ENCODE results near the gene ASCL1. TPM values are rescaled to one million over a fixed set of nuclear protein-coding genes. Genes with fewer than 3 reads are reported as not detected.
A peak's percentile ranks its signal among the peaks of the same experiment; 100 is the strongest.

The ASCL1 gene
- total RNA-seq = not detected

DNA sequence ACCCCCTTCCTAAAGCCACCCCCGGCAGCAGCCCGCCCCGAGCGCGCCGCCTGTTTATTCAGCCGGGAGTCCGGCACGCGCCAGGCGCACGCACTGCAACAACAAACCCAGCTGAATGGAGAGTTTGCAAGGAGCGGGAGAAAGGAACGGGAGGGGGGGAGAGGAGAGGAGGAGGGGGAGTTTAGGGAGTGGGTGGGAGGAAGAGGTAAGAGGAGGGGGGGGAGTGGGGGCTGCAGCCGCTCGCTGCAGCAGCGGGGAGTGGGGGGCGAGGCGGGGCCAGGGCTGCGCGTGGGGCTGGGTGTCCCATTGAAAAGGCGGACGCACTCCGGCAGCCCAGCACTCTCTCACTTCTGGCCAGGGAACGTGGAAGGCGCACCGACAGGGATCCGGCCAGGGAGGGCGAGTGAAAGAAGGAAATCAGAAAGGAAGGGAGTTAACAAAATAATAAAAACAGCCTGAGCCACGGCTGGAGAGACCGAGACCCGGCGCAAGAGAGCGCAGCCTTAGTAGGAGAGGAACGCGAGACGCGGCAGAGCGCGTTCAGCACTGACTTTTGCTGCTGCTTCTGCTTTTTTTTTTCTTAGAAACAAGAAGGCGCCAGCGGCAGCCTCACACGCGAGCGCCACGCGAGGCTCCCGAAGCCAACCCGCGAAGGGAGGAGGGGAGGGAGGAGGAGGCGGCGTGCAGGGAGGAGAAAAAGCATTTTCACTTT, at the start of gene ASCL1:
Gene ASCL1 (plus strand): TSS at position 336 of the 712 bp plus-strand sequence. CDS start 571 bp downstream, outside the sequence.
- peaks cover 71% of the 10 kb centered on the region for H3K27me3 Mint-ChIP-seq
- intact Hi-C loops (cut with micrococcal nuclease) = no loop called here
- peaks cover 28% of the 10 kb centered on the region for H3K4me1 Mint-ChIP-seq (ENCODE audit: low read depth)
- CTCF ChIA-PET = no interaction called here
- H3K4me3 Mint-ChIP-seq = peak within 1 kb of the TSS; percentile 61
- H3K36me3 Mint-ChIP-seq = no peaks in the 10 kb centered on the region
- H3K27ac Mint-ChIP-seq = no peak within 1 kb of the TSS
- H3K9me3 Mint-ChIP-seq = no peaks in the 10 kb centered on the region
- POLR2A ChIA-PET = no interaction called here
- no peak for DNase-seq

DNA sequence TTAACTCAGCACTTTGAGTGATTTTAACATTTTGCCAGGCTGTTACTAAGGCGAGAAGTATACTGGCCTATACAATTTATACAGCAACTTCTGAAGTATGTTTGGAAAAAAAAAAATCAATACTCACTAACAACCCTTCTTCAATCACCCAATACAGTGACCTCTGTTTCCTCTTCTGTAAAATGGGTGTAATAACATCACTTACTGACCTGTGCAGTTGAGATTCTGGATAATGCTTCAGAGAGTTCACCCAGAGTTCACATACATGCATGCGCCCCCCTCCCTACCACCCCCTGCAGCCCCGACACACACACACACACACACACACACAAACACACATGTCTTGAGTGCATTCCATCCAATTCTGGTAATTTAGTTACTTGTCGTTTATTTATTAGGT, 49.6 kb upstream of the ASCL1 start:
- Mint-ChIP-seq H3K4me1 (ENCODE audit: low read depth) (no peaks in the 10 kb centered on the region), H3K36me3 (no peaks in the 10 kb centered on the region), H3K27me3 (no peaks in the 10 kb centered on the region), H3K27ac (no peak overlapping the region), H3K9me3 (no peaks in the 10 kb centered on the region), H3K4me3 (no peak overlapping the region)
- POLR2A ChIA-PET = no interaction called here
- DNase-seq = no peak
- intact Hi-C loops (cut with micrococcal nuclease) = no loop called here
- CTCF ChIA-PET = no interaction called here

DNA sequence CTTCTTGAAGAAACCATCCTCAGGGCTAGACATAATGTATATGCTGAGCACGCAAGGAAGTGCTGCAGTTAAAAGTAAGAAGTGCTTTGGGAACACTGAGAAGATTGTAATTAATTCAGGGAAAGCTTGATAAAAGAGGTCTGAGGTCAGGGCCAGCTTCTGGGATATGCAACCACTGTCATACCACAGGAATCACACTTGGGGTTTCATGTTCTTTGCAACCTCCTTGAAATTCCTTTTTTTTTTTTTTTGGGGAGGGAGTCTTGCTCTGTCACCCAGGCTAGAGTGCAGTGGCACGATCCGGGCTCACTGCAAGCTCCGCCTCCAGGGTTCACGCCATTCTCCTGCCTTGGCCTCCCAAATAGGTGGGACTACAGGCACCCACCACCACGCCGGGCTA, 47.3 kb upstream of the ASCL1 start:
- Mint-ChIP-seq H3K9me3 (no peaks in the 10 kb centered on the region), H3K36me3 (no peaks in the 10 kb centered on the region), H3K4me3 (no peak overlapping the region), H3K4me1 (ENCODE audit: low read depth) (no peaks in the 10 kb centered on the region), H3K27me3 (no peaks in the 10 kb centered on the region), H3K27ac (no peak overlapping the region)
- CTCF ChIA-PET = no interaction called here
- DNase-seq = no peak
- POLR2A ChIA-PET = no interaction called here
- intact Hi-C loops (cut with micrococcal nuclease) = no loop called here

DNA sequence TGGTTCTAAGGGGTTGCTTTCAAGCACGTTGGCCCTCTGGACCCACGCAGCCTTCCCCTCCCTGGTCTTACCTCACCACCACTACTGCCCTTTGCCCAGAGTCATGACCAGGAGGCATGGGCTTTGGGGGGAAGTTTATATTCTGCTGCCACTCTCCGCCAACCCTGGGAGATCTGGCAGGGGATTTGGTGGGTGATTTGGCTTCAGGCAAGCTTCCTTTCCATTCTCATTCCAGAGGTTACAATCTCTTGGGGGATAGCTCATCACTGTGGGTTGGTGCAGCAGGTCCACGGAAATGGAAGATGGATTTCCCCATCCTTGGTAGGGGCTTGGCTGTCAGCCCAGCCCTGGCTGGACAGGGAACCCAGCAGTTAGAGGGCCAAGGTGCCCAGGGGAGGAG, 46.7 kb upstream of the ASCL1 start:
- H3K4me1 Mint-ChIP-seq (ENCODE audit: low read depth) = no peaks in the 10 kb centered on the region
- no peaks in the 10 kb centered on the region for H3K36me3 Mint-ChIP-seq
- DNase-seq = no peak
- H3K27me3 Mint-ChIP-seq = no peaks in the 10 kb centered on the region
- intact Hi-C loops (cut with micrococcal nuclease) = no loop called here
- ChIA-PET POLR2A (no interaction called here), CTCF (no interaction called here)
- no peaks in the 10 kb centered on the region for H3K9me3 Mint-ChIP-seq
- H3K4me3 Mint-ChIP-seq = no peak overlapping the region
- H3K27ac Mint-ChIP-seq = no peak overlapping the region

DNA sequence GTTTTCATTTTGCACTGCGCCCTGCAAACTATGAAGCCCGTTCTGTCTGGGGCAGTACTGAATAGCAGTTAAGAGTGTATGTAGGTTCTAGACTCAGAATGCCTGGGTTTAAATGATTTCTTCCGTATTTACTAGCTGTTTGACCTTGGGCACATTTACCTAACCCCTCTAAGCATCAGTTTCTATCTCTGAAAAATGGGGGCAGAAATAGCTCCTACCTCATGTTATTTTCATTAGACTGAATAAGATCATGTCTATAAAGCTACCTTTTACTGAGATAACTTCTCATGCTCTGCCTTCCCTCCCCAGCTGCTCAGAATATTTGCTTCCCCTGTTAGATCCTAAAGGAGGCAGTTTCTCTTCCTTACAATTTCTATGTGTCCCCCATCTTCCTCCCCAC, 46.2 kb upstream of the ASCL1 start:
- Mint-ChIP-seq H3K27ac (no peak overlapping the region), H3K27me3 (no peaks in the 10 kb centered on the region)
- intact Hi-C loops (cut with micrococcal nuclease) = no loop called here

DNA sequence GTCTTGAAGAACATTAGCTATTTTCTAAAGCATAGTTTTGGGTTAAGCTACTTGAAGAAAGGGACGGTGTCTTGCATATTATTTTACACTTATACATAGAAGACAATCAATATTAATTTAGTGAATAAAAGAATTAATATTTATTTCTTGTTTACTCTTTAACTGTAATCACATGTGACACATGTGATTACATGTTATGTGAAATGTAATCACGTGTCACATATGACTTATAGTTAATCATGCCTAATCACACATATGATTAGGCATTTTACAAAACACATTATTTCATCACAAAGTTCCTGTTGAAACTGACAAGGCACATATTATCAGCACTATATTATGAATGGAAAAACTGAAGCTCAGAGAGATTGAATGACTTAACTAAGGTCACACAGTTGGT, 45.2 kb upstream of the ASCL1 start:
- no peaks in the 10 kb centered on the region for H3K9me3 Mint-ChIP-seq
- DNase-seq = no peak
- no peaks in the 10 kb centered on the region for H3K36me3 Mint-ChIP-seq
- no peak overlapping the region for H3K4me3 Mint-ChIP-seq
- ChIA-PET POLR2A (no interaction called here), CTCF (no interaction called here)
- H3K4me1 Mint-ChIP-seq (ENCODE audit: low read depth) = no peaks in the 10 kb centered on the region
- H3K27me3 Mint-ChIP-seq = no peaks in the 10 kb centered on the region
- H3K27ac Mint-ChIP-seq = no peak overlapping the region
- intact Hi-C loops (cut with micrococcal nuclease) = no loop called here

More for the DNA sequence above, 46.2 kb upstream of the ASCL1 start:
- Mint-ChIP-seq H3K9me3 (no peaks in the 10 kb centered on the region), H3K4me1 (ENCODE audit: low read depth) (no peaks in the 10 kb centered on the region), H3K36me3 (no peaks in the 10 kb centered on the region), H3K4me3 (no peak overlapping the region)
- CTCF ChIA-PET = no interaction called here
- POLR2A ChIA-PET = no interaction called here
- DNase-seq = no peak

DNA sequence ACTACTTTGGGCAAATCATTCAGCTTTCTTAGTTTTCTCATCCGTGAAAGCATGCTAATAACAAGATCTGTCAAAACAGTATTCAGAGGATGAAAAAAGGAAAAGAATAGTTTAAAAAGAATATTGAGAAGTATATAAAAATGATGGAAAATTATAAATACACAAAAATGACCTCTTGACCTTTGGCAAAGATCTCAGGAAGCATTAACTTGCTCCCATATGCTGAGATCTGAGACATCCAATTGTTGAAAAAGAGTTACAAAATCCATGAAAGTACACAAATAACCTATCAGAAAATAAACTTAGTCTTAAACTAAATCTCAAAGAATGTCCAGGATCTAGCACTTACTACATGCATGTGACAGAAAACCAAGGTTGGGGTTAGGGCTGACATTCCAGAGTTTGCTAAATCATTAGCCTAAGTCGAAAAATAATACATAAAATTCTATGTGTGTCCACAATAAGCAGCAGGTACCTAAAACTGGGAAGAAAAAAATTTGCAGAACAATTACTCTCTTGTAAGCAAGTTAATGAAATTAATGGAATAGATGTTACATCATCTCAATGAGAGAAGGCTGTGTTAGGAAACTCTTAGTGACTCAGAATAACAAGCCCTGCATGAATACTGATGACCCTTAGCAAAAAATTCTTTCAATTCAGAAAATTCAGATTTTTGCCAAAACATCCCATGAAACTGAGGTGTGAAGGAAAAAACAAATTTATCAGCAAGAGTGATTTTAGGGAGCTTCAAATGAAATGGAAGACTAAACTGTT, 43.8 kb upstream of the ASCL1 start:
- no peak for DNase-seq
- H3K36me3 Mint-ChIP-seq = no peaks in the 10 kb centered on the region
- no peak overlapping the region for H3K4me3 Mint-ChIP-seq
- CTCF ChIA-PET = interaction anchor here (0.5 kb wide), 1 partner anchor 583 kb away, joined by 3 read pairs; no protein-coding TSS in a partner anchor
- H3K4me1 Mint-ChIP-seq (ENCODE audit: low read depth) = peaks cover 3% of the 10 kb centered on the region
- H3K27ac Mint-ChIP-seq = no peak overlapping the region
- no peaks in the 10 kb centered on the region for H3K9me3 Mint-ChIP-seq
- intact Hi-C loops (cut with micrococcal nuclease) = no loop called here
- POLR2A ChIA-PET = no interaction called here
- peaks cover 2% of the 10 kb centered on the region for H3K27me3 Mint-ChIP-seq

DNA sequence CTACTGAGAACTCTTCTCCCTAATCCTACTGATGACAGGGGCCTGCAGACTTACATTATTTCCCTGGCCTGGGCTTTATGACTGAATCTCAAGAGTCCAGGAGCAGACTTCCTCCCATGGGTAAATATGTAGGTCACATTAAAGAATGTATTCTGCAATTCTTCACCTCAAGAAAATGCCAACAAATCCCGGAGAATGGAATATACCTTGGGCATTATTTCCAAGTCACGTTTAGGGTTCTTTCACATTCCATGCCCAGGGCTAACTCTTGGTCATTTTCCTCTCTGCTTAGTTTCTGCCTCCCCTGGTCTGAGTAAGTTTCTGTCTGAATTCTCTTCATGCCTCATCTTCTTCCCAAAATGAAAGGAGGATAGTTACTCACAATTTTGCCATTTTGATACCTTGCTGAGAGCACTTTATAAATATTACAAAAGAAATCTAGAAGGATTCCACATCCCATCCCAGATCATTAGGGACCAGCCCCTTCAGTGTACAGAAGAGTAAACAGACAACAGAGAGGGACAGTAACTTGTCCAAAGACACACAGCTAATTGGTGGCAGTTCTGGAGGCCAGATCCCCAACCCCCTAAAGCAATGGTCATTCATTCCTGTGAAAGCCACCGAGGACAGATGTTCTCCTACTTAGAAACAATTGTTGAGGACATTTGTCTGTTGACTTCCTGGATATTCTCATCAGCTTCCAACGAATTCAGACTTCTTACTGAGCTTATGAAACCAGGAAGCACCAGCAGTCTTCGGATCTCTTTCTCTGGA, 41.0 kb upstream of the ASCL1 start:
- H3K9me3 Mint-ChIP-seq = no peaks in the 10 kb centered on the region
- no peaks in the 10 kb centered on the region for H3K36me3 Mint-ChIP-seq
- POLR2A ChIA-PET = no interaction called here
- H3K4me1 Mint-ChIP-seq (ENCODE audit: low read depth) = peaks cover 3% of the 10 kb centered on the region
- H3K27me3 Mint-ChIP-seq = peaks cover 2% of the 10 kb centered on the region
- CTCF ChIA-PET = no interaction called here
- no peak overlapping the region for H3K4me3 Mint-ChIP-seq
- intact Hi-C loops (cut with micrococcal nuclease) = no loop called here
- no peak overlapping the region for H3K27ac Mint-ChIP-seq
- DNase-seq = no peak

DNA sequence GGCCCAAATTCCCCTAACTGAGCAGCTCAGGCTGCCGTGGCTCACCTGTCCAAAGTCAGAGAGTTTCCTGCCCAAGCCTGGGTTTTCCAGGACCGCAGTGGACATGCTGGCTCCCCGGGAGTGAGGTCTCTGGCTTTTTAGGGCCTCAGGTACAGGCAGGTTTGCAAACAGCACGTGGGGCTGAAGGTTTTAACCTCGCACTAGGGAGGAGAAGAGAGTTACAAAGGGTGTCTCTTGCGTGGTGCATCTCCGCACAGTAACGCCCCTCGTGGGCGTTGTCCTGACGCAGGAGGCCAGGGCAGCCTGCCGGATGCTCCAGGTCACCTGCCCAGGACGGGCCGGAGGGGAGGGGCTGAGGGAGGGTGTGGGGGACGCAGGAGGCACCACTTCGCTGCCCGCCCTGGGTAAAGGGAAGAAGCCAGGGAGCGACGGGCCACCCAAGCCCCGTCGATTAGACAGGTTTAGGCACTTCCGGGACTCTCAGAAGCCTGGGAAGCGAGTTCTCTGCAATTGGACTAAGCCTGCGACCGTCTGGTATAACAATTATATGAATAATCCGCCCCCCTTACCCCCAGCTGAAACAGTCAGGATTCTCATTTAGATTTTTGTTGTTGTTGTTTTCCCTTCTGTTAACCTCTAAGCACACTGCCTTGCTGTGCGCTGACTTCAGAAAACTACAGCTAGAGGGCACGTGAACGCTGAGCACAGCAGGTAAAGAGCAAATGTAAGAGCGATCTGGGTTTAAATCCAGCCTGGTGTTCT, 40.3 kb upstream of the ASCL1 start, which contains the start of gene PAH:
Gene PAH (minus strand): TSS at position 219 of the 762 bp plus-strand sequence. CDS start 114 bp downstream, at position 105.
- peaks cover 2% of the 10 kb centered on the region for H3K27me3 Mint-ChIP-seq
- intact Hi-C loops (cut with micrococcal nuclease) = no loop called here
- DNase-seq = peak; percentile 28
- H3K27ac Mint-ChIP-seq = no peak within 1 kb of the TSS
- ChIA-PET CTCF (interaction anchor here (0.9 kb wide), 1 partner anchor 632 kb away, joined by 3 read pairs; no protein-coding TSS in a partner anchor), POLR2A (no interaction called here)
- peaks cover 3% of the 10 kb centered on the region for H3K4me1 Mint-ChIP-seq (ENCODE audit: low read depth)
- no peaks in the 10 kb centered on the region for H3K9me3 Mint-ChIP-seq
- H3K36me3 Mint-ChIP-seq = no peaks in the 10 kb centered on the region
- peak within 1 kb of the TSS; percentile 38 for H3K4me3 Mint-ChIP-seq

DNA sequence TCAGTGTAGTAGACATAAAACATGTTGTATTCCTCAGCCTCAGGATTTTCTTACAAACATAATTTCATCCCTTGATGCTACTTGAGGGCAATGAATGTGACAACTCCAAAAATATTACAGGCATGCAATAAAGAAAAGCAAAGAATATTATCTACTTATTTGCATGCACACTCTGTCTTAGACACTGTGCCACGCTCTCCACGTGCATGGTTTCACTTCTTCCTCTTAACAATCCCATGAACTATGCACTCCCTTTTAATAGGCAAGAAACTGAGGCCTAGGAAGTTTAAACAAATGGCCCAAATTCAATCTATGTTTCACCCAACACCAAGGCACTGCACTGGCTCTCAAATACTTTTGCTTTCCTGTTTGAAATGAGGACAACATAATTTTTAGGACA, 38.6 kb upstream of the ASCL1 start:
- no peak overlapping the region for H3K4me3 Mint-ChIP-seq
- H3K36me3 Mint-ChIP-seq = no peaks in the 10 kb centered on the region
- CTCF ChIA-PET = no interaction called here
- peaks cover 3% of the 10 kb centered on the region for H3K4me1 Mint-ChIP-seq (ENCODE audit: low read depth)
- no peak overlapping the region for H3K27ac Mint-ChIP-seq
- POLR2A ChIA-PET = no interaction called here
- peaks cover 2% of the 10 kb centered on the region for H3K27me3 Mint-ChIP-seq
- intact Hi-C loops (cut with micrococcal nuclease) = no loop called here
- no peak for DNase-seq
- no peaks in the 10 kb centered on the region for H3K9me3 Mint-ChIP-seq

DNA sequence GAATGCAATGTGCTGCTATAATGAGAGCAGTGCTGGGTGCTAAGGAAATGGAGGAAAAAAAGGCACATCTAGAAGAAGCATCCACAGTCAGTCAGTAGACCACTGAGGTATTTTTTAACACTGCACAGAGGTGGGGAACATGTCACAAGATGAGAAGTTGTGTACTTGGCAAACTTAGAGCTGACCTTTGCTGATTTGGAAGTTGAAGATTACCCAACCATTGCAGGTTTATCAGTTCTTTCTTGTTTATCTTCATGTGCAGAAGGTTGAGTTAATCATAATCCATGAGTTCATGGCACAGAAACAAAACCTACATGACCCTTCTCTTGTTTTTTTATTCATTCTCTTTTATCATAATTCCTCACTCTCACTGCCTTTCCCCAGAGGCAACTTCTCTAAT, 37.2 kb upstream of the ASCL1 start:
- POLR2A ChIA-PET = no interaction called here
- H3K27ac Mint-ChIP-seq = no peak overlapping the region
- H3K27me3 Mint-ChIP-seq = peaks cover 4% of the 10 kb centered on the region
- CTCF ChIA-PET = no interaction called here
- no peaks in the 10 kb centered on the region for H3K36me3 Mint-ChIP-seq
- no peak for DNase-seq
- no peak overlapping the region for H3K4me3 Mint-ChIP-seq
- peaks cover 3% of the 10 kb centered on the region for H3K4me1 Mint-ChIP-seq (ENCODE audit: low read depth)
- intact Hi-C loops (cut with micrococcal nuclease) = no loop called here
- H3K9me3 Mint-ChIP-seq = no peaks in the 10 kb centered on the region

DNA sequence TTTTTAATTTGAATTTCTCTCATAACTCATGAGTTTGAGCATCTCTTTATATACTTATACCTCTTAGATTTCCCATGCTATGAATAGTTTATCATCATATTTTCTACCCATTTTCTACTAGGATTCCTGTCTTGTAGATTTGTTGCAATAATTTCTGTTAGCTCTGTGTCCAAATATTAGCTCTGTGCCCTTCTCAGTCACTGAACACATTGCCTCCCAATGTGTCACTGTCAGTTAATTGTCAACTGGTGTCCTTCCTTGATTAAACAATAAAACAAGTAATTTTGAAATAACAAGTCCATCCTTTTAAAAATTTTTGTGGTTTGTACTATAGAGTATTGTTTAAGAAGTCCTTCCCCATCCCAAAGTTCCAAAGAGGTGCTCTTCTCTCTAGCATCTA, 36.2 kb upstream of the ASCL1 start:
- H3K4me3 Mint-ChIP-seq = no peak overlapping the region
- intact Hi-C loops (cut with micrococcal nuclease) = no loop called here

More for the DNA sequence above, 36.2 kb upstream of the ASCL1 start:
- ChIA-PET POLR2A (no interaction called here), CTCF (no interaction called here)
- H3K27me3 Mint-ChIP-seq = peaks cover 9% of the 10 kb centered on the region
- no peaks in the 10 kb centered on the region for H3K9me3 Mint-ChIP-seq
- no peak overlapping the region for H3K27ac Mint-ChIP-seq
- H3K4me1 Mint-ChIP-seq (ENCODE audit: low read depth) = peaks cover 3% of the 10 kb centered on the region
- DNase-seq = no peak
- H3K36me3 Mint-ChIP-seq = no peaks in the 10 kb centered on the region
